HG02981 (cell line): Measurements from ENCODE around the gene RILP.

ENCODE experiments used
- ATAC-seq: cut with Tn5 transposase; IDR thresholded peaks from one replicate; pipeline ENCODE4 v1.9.1; 2021; ENCODE audit warnings: mild to moderate bottlenecking, moderate library complexity; ENCODE audit not compliant: unreplicated experiment

The RILP gene

DNA sequence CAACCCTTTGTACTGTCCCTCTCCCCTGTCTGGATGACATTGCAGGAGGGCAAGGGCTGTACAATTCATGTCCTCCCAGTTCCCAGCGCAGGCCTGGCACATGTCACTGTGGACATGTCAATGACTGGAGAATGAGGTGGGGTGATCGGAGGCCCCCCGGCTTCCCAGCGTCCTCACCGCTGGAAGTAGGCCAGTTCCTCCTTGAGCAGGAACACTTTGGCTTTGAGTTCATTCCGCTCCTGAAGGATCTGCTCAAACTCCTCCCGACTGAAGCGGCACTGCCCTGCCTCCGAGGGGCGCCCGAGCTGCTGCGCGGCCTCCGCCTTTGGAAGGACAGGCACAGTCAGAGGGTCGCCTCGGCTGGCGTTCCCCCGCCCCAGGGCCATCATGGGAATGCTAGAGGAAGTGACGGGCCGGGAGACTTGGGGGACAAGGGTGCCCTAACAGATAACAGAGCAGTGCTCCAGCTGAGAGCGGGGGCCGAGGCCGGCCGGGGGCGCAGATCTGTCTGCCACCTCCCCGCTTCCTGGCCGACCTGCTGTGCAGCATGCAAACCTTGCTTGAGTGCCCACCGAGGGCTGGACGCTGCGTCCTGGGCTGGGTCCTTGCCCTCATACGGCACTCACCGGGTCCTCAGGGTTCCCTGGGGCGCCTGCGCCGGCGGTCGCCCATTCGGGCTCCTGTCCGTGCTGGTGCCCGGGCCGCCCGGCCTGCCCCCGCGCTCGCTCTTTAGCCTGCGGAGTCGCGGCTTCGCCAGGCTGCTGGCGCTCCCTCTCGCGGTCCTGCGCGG, 1.3 kb downstream of the RILP start:
- ATAC-seq = peak; percentile 46

DNA sequence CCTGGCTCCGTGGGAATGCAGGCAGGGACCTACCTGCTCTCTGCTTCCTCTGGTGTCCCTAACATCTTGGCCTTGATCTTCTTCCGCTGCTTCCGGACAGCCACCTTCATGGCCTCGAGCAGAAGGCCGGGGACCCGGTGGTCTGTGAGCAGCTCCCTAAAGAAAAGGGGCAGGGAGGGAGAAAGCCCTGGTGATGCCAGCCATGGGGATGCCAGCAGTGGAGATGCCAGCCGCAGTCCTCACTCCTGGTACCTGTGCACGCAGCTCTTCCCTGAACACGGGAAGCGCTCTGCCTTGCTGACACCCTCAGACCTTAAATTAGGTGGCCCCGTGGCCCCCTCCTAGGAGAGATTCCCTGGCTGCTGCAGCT, 1.9 kb downstream of the RILP start:
- no peak for ATAC-seq

DNA sequence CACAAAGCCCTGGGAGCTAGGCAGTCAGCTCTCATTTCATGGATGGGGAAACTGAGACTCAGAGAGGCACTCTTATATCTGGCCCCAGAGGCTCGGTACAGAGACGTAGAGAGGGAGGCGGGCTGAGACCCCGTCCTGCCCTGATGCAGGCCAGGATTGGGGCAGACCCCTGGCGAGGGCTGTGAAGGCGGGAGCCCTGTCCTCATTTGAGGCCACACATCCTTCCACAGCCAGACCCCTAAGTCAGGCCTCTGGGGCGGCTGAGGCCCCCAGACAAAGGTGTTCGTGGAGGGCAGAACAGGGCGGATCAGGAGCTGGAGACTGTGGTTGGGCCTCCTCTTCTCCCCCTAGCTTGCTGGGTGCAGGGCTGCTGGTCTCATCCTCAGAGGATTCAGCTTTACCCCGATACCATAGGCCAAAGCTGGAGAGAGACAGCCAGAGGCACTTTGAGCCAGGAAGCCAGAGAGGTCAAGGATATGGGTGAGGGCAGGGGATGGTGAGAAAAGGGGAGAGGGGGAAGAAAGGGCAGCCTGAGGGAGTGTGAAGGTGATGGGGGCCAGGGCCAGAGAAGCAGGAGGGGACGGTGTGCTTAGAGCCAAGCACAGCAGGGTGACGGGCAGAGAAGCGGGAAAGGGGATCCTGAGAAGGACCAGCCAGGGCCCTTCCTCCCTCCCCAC, 3.3 kb downstream of the RILP start:
- no peak for ATAC-seq

DNA sequence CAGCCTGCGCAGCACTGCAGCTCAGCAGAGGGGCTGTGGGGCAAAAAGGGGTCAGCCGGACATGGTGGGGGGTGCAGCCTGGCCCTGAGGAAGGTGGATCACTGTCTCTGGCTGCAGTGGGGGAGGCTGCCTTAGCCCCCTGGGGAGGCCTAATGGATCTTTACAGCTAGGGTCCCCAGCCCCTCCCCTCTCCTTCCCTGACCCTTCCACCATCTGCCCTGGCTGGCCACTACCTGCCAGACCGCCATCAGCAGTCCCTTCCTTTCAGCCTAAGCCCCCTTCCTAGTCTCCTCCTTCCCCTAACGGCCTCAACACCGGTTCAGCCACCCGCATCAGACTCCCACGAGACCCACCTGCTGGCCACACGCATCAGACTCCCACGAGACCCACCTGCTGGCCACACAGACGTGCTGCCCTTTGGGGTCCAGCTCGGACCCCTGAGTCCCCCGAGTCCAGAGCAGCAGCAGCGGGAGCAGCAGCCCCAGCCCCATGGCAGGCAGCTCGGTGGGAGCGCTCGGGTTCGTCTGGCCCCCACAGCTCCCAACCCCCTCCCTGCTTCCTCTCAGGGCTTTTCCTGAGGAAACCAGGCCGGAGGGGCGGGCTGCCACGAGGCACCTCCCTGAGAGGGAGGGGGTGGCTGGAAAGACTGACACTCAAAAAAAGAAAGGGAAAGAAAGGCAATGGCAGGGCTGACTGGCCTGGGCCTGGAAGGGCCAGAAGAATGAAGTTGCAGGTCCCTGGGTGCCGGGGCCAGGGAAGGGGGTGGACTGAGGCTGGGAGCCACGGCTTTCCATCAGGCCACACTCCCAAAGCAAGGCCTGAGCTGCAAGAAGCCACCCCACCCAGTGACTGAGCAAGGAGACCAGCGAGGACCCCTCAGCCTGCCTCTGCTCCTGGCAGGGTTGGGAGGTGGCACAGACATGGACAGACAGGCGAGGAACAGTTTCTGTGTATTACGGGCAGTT, 4.2 kb downstream of the RILP start, which contains the start of gene SCARF1:
SCARF1 (minus strand) TSS at position 526 of the 965 bp plus-strand sequence; CDS start at position 491, 35 bp downstream.
- ATAC-seq = no peak

DNA sequence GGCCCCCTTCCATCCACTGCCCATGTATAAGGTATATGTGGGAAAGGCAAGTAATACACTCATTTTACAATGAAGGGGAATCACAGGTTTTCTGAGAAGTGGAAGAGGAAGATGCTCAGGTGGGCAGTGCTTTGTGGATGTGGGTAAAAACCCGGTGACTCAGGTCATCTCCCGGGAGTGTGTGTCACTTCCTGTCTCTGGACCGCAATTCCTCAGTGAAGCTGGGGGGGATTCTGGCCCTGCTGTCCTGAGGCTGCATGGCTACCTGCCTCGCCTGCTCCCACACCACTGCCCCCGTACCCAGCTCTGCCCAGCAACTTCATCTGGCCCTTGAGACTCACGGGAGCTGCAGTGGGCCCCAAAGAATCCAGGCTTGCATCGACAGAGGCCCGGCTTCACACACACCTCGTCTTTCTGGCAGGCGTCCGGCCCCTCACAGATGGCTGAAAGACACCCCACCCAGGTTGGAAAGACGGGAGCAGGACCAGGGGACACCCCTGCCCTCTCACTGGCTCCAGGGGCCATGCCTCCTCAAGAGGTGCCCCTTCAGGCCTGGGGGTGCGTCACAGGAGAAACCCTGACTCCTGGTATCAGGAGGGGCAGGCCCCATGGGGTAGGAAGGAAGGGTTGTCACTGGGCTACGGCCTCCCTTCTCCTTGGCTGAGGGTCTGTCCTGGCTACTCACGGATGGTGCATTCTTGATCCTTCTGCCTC, 5.0 kb downstream of the RILP start:
- no peak for ATAC-seq

DNA sequence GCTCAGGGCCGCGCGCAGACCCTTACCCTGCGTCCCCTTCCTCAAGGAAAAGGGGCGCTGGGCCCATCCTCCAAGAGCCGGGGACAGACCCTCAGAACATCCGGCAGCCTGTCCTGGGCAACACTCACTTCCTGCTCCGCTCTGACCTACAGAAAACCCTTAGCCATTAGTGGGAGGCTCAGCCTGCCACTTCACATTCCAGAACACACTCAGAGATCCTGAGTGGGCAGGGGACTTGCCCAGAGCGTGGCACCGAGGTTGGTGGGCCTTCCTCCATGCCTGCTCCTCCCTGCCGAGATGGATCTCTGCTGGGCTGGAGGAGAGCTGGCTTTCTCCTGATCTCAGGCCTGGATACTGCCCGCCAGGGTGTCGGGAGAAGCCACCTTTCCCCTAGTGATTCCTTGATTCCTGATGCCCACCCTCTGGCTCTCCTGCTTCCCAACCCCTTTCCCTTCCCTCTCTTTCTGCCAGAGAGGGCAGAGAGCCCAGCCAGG, 5.6 kb downstream of the RILP start:
- no peak for ATAC-seq

DNA sequence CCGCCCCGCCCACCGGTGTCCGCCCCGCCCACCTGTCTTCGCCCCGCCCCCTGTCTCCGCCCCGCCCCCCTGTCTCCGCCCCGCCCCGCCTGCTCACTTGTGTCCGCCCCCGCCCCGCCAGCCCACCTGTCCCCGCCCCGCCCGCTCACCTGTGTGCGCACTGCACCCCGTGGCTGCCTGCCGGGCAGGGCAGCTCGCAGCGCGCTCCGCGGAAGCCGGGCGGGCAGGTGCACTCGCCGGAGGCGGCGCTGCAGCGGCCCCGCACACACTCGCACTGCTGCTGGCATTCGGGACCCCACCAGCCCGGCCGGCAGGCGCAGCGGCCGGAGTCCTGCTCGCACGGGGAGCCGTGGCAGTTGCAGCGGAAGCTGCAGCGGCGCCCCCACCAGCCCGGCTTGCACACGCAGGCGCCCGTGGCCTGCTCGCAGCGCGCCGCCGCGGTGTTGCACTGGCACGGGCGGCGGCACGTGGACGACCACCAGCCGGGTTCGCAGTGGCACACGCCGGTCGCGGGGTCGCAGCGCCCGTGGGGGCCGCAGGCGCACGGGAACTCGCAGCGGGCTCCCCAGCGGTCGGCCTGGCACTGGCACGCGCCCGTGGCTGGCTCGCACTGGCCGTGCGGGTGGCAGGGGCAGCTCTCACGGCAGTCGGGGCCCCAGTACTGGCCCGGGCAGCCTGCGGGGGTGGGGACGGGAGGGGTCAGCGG, 6.2 kb downstream of the RILP start:
- no peak for ATAC-seq

DNA sequence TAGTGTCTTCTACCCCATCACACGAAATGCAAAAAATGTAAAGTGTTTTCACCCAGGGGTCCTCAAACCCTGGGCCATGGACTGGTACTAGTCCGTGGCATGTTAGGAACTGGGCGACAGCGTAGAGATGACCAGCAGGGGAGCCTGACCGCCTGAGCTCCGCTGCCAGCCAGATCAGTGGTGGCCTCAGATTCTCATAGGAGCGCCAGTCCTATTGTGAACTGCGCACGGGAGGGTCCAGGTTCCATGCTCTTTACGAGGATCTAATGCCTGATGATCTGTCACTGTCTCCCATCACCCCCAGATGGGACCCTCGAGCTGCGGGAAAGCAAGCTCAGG, 8.6 kb downstream of the RILP start:
- ATAC-seq = no peak

DNA sequence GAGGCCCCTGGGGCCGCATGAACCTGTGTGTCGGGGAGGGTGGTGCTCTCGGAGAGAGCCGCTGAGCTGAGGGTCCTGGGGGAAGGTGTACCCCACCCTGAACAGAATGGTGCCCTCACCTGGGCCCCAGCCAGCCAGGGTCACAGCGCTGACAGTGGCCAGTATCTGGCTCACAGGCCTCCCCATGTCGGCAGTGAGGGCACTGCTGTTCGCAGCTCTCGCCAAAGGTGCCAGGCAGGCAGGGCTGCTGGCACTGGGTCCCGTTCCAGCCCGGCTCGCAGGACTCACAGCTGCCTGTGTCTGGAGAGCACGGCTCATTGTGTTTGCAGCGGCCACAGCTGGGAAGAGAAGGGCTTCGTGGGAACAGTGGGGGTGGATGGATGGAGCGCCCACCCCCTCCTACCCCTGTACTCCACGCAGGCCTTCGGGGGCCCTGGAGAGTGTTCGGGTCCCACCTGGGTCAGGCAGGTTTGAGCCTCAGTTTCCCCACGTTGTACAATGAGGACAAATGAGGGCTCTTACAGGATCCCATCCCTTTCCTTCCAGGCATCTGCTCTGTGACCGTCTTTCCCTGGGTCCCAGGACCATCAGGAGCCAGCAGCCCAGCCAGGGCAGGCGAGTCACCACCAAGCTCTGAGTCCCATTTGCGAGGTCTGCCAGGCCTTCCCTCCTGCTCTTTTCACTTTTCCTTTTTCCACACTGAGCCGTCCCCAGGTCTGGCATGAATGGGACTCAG, 9.2 kb downstream of the RILP start:
- no peak for ATAC-seq

DNA sequence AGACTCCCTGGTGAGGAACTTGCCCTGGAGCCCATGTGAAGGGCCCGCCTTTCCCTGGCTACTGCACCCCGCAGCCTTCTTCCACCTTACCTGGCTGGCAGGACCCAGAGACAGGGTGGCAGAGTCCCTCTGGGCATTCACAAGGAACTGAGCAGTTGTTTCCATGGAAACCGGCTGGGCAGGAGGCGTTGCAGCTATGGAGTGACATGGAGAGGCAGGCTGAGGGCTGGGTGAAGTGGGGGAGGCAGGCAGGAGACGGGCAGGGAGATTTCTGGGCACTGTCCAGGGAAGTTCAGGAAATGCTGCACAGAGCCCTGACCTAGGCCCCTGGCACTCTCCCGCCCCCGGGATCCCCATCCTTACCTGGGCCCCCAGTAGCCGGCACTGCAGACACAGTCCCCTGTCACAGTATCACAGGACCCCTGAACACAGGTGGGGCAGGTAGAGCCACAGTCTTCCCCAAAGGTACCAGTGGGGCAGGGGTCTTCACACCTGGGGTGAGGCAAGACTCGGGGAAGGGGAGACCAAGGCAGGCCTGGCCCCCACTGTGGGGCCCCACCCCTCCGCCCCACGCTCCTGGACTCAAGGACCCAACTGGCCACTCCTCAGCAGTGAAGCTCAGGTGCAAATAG, 10.0 kb downstream of the RILP start:
- ATAC-seq = no peak

DNA sequence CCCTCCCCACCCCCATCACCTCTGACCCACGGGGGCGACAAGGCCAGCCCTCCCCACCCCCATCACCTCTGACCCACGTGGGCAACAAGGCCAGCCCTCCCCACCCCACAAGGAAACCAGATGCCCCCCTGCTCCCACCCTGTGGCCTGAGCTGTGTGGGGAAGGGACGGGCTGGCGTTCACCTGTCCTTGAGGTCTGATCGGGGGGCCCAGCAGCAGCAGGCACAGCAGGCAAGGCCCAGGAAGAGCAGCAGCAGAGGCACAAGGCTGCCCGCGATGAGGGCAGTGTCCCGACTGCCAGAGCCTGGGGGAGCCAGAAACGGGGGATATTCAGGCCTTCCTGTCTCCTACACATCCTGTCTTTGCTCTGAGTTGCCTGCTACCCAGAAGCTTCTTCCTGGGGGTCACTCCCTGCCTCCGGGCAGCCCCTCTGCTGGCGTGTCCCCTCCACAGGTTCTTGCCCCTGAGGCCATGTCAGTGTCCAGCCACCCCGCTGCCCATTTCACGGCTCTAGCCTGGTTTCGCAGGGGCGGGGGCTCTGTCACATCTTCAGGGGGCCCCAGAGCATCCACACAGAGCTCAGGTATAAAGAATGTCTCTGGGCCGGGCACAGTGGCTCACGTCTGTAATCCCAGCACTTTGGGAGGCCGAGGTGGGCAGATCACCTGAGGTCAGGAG, 10.9 kb downstream of the RILP start:
- ATAC-seq = no peak

DNA sequence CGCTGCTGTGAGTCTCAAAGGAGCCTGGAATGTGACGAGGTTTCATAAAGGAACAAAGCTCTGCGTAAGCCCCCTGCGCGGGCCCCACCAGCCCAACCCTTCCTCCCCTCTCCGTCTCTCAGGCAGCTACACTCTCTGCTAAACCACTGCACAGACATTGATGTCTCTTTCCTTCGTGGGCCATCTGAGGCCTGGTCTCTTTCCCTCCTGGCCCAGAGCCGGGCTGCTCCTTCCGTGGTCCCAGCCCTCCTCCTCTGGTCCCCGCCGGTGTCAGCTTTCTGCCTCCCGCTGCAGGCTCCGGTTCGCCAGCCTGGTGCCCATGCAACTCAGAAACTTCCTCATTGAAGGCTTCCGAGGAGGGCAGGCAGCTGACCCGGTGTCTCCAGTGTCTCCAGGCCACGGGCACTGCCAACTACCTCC, 11.5 kb downstream of the RILP start:
- ATAC-seq = no peak

DNA sequence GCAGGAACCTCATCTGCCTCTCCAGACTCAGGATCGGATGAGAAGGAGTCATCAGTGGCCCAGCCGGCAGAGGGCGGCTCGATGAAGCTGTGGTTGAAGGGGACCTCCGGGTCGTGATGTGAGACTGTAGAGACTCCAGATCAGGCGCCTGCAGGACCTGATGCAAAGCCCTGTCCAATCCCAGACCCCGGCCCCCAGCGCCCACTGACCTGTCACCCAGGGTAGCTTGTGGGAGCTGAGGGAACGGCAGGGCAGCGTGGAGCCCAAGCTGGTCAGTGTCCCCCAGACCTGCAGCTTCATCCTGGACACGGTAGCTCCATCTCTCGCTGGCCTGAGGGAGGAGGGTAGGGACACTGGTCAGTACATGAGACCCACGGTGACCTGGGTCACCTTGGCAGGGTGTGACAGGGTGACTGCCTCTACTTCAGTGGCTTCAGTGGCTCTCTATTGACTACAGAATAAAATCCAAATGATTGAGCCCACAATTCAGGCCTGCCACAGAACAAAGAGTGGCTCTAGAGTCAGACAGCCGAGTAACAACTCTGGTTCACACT, 12.9 kb downstream of the RILP start:
- ATAC-seq = no peak

DNA sequence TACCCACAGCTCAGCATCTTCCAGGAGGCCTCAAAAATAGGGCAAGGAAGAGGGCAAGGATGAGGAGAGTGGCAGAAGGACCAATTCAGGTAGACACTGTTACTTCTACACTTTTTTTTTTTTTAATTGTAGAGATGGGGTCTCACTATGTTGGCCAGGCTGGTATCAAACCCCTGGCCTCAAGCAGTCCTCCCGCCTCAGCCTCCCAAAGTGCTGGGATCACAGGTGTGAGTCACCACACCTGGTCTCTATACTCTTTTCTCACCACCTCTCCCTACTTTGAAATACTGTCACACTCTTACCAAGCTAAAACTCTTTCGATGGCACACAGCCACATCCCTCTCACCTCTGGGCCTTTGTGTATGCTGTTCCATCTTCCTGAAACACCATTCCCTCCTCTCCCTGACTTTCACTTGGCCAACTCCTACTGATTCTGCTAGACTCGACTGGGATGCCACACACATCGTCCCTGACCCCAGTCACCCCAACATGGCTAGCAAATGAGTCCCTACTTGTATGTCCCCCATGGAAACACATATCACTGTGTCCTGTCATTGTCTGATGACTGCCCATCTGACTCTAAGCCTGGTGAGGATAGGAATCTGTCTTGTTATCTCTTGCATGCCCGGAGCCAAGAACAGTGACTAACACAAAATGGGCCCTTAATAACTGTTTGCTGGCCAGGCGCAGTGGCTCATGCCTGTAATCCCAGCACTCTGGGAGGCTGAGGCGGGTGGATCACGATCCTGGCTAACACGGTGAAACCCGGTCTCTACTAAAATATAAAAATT, 13.8 kb downstream of the RILP start:
- no peak for ATAC-seq

DNA sequence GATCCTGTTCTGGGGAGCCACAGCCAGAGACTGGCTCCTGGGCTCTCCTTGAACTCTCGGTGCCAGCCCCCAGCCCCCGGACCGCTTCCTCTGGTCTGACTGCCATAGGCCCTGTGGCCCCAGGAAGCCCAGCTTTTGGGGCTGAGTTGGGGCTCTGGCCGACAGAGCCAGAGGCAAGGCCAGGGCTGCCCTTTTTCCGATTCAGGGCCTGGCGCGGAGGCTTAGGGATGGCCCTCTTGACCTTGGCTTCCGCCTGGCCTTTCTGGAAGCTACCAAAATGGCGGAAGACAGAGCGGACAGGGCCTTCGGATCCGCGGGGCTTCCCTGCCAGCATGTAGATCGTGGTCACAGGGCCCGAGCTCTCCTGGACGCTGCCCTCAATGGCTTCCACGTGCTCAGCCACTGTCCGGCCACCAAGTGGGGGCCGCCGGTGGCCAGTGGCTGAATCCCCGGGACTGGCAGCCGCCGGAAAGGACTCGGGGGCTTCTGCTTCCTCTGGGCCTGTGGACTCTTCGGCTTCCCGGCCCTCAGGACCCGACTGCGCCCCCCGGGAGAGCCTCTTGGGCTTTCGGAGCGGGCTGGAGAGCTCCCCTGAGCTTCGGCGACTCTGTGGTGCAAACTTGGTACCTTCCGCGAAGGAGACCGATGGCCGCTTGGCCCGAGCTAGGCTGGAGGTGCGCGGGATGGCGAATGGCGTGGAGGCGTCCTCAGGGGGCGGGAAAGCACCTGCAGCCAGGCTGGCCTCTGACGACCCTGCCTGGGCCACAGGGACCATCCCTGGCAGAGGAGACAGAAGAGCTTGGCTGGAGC, 14.6 kb downstream of the RILP start:
- no peak for ATAC-seq

DNA sequence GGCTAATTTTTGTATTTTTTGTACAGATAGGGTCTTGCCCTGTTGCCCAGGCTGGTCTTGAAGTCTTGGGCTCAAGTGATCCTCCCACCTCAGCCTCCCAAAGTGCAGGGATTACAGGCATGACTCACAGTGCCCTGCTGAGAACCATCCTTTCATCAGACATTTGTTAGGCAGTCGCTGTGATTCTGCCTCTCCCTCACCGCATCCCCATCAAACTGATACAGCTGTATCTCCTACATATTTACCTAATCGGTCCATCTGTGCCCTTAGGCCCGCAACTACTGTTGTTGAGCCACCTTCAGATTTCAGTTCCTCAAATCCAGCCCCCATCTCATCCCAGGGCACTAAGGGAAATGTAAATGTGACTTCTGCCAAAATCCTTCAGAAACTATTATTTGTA, 19.0 kb downstream of the RILP start:
- ATAC-seq = no peak
